Activated T-cell treated with anti-CD3 and anti-CD28 coated beads, Interleukin-2, amount 50 U/mL, for 72 hours (primary cell): Measurements from ENCODE around the gene UBE2J2. TPM values are rescaled to one million over a fixed set of nuclear protein-coding genes. Genes with fewer than 3 reads are reported as not detected.

ENCODE experiments used
- ATAC-seq, 2 donors: fragments of 150-1000 bp; cut with Tn5 transposase; replicated peaks in 1 of 2; 2 replicates each; pipeline ENCODE4 v1.10.0; 2021; ENCODE audit warnings: moderate library complexity in 2 of 2, mild to moderate bottlenecking in 1 of 2
- DNase-seq, 2 donors: peaks; one replicate each; pipeline ENCODE4 v3.0.0; 2021 to 2022; ENCODE audit warnings: mixed read lengths in 1 of 2
- H3K27ac Mint-ChIP-seq: one replicate; pipeline ENCODE4 v1.8.0; 2022; ENCODE audit warnings: mild to moderate bottlenecking, moderate library complexity, mixed read lengths
- H3K27me3 Mint-ChIP-seq: one replicate; pipeline ENCODE4 v1.8.0; 2022; ENCODE audit warnings: low read depth, mixed read lengths
- H3K36me3 Mint-ChIP-seq, 2 donors: one replicate each; pipeline ENCODE4 v1.8.0; 2022; ENCODE audit warnings: mixed read lengths in 2 of 2, mild to moderate bottlenecking in 1 of 2; ENCODE audit not compliant: insufficient read depth in 2 of 2
- H3K4me1 Mint-ChIP-seq: one replicate; pipeline ENCODE4 v1.8.0; 2022; ENCODE audit warnings: low read depth, mixed read lengths
- H3K4me3 Mint-ChIP-seq, 2 donors: one replicate each; pipeline ENCODE4 v1.8.0; 2022; ENCODE audit warnings: mild to moderate bottlenecking in 2 of 2, mixed read lengths in 2 of 2, moderate library complexity in 2 of 2
- H3K9me3 Mint-ChIP-seq, 2 donors: one replicate each; pipeline ENCODE4 v1.8.0; 2022; ENCODE audit warnings: mixed read lengths in 2 of 2
- total RNA-seq, 2 donors: library from RNA; stranded (reverse); gene quantifications; one replicate each; pipeline ENCODE4 v1.2.3, GENCODE V29; 2022

The UBE2J2 gene
- total RNA-seq, 2 donors from 2014 or later: 63.5 to 77.8 TPM

DNA sequence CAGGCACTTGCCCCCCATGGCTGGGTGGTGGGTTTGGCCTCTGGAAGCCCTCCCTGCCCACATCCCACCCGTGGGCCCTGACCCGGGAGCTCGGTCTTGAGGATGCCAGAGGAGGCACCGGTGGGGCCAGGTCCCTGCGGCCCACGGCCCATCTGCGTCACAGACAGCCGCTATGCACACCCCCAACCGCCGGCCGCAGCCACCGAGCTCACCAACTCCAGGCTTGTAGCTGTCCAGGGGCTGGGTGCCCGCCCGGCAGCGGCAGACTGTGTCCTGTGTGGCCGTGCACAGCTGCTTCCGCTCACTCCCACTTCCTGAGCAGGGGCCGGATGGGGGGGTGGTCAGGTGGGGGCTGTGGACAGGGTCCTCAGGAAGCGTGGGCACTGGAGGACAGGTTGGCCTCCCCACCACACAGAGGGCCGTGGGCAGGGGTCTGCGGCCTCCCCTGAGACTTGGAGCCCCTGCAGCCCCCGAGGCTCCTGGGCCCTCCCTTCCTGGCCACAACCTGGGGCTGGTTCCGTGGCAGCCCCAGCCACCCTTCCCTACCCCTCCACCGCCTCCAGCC lies 60.8 kb downstream of the UBE2J2 start:
- H3K4me1 Mint-ChIP-seq: peaks cover 65% of the 10 kb centered on the region
- H3K36me3 Mint-ChIP-seq: peaks cover 8 to 12% of the 10 kb centered on the region in 2 donors
- H3K27ac Mint-ChIP-seq: no peak overlapping the region
- ATAC-seq: peak; percentile 18
- H3K4me3 Mint-ChIP-seq: peak overlapping the region; percentile 79 to 82
- no peaks in the 10 kb centered on the region for H3K9me3 Mint-ChIP-seq
- no peaks in the 10 kb centered on the region for H3K27me3 Mint-ChIP-seq
- DNase-seq: peak; percentile 74 to 80

- ATAC-seq: no peak
- DNase-seq: no peak
- no peaks in the 10 kb centered on the region for H3K27me3 Mint-ChIP-seq
- no peaks in the 10 kb centered on the region for H3K9me3 Mint-ChIP-seq
- peak overlapping the region; percentile 80 for H3K27ac Mint-ChIP-seq
- peaks cover 7 to 8% of the 10 kb centered on the region in 2 donors for H3K36me3 Mint-ChIP-seq
- peaks cover 61% of the 10 kb centered on the region for H3K4me1 Mint-ChIP-seq
- H3K4me3 Mint-ChIP-seq: peak overlapping the region; percentile 79 to 85
Measured at GRCh38 chr1:1211541-1212441, 61.9 kb downstream of the UBE2J2 start.

DNA sequence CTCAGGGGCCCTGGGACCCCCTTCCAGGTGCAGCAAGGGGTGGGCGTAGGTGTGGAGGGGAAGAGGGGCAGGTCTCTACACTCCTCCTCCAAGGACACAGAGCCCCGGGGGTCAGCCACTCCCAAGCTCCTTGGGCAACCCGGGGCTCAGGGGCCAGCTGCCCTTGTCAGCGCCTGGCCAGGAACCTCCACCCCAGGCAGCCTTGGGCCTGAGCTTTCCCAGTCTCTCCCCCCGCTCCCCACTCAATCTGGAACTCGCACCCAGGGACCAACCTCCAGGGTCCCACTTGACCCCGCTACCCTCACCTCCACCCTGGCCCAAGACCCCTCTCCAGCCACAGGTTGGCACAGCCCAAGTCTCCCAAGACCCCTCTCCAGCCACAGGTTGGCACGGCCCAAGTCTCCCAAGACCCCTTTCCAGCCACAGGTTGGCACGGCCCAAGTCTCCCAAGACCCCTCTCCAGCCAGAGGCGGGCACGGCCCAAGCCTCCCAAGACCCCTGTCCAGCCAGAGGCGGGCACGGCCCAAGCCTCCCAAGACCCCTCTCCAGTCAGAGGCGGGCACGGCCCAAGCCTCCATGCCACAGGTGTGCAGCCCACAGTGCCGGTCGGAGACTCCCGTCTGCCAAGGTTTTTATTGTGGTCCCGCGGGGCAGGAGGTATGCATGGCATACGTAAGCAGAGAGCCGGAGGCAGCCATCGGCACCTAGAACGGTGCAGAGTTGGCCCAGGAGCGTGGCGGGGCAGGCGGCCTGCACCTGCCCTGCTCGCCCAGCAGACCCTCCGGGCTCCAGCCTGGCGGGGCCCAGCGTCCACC lies 62.7 kb downstream of the UBE2J2 start:
- peaks cover 53% of the 10 kb centered on the region for H3K4me1 Mint-ChIP-seq
- no peaks in the 10 kb centered on the region for H3K27me3 Mint-ChIP-seq
- DNase-seq: no peak
- no peaks in the 10 kb centered on the region for H3K9me3 Mint-ChIP-seq
- H3K27ac Mint-ChIP-seq: peak overlapping the region; percentile 54
- peaks cover 2 to 6% of the 10 kb centered on the region in 2 donors for H3K36me3 Mint-ChIP-seq
- no peak for ATAC-seq
- H3K4me3 Mint-ChIP-seq: peak overlapping the region; percentile 75

GRCh38 chr1:1208713-1209433 lies 64.8 kb downstream of the UBE2J2 start:
- Mint-ChIP-seq H3K4me1 (peaks cover 37% of the 10 kb centered on the region), H3K36me3 (peaks cover 2 to 3% of the 10 kb centered on the region in 2 donors), H3K27me3 (no peaks in the 10 kb centered on the region), H3K27ac (peak overlapping the region; percentile 93), H3K9me3 (no peaks in the 10 kb centered on the region), H3K4me3 (peak overlapping the region; percentile 85 to 86)
- DNase-seq (peak; percentile 68 to 71), ATAC-seq (peak; percentile 10 to 22)

- peak overlapping the region; percentile 14 for H3K27ac Mint-ChIP-seq
- no peak for DNase-seq
- H3K9me3 Mint-ChIP-seq: no peaks in the 10 kb centered on the region
- peaks cover 2 to 3% of the 10 kb centered on the region in 2 donors for H3K36me3 Mint-ChIP-seq
- no peaks in the 10 kb centered on the region for H3K27me3 Mint-ChIP-seq
- peaks cover 37% of the 10 kb centered on the region for H3K4me1 Mint-ChIP-seq
- ATAC-seq: no peak
- peak overlapping the region; percentile 85 to 86 for H3K4me3 Mint-ChIP-seq
Measured at GRCh38 chr1:1207571-1207892, 66.1 kb downstream of the UBE2J2 start.

GRCh38 chr1:1206966-1207531 lies 66.6 kb downstream of the UBE2J2 start:
- H3K4me1 Mint-ChIP-seq: peaks cover 37% of the 10 kb centered on the region
- no peaks in the 10 kb centered on the region for H3K27me3 Mint-ChIP-seq
- peak in 1 of 2 donors; percentile 33 for DNase-seq
- H3K36me3 Mint-ChIP-seq: peaks cover 2 to 3% of the 10 kb centered on the region in 2 donors
- H3K27ac Mint-ChIP-seq: peak overlapping the region; percentile 60
- peak overlapping the region; percentile 86 to 87 for H3K4me3 Mint-ChIP-seq
- no peaks in the 10 kb centered on the region for H3K9me3 Mint-ChIP-seq
- no peak for ATAC-seq

GRCh38 chr1:1206376-1206965 lies 67.2 kb downstream of the UBE2J2 start, which contains the start of gene TNFRSF18:
Gene TNFRSF18, minus strand, starts transcription at chr1:1206592. Its CDS starts 21 bp downstream, at chr1:1206571.
- DNase-seq: peak; percentile 73 to 77
- Mint-ChIP-seq H3K9me3 (no peaks in the 10 kb centered on the region), H3K27ac (peak within 1 kb of the TSS; percentile 70), H3K27me3 (no peaks in the 10 kb centered on the region), H3K4me1 (peaks cover 37% of the 10 kb centered on the region), H3K4me3 (peak within 1 kb of the TSS; percentile 86 to 87), H3K36me3 (peaks cover 2 to 3% of the 10 kb centered on the region in 2 donors)
- peak; percentile 20 to 22 for ATAC-seq

- peaks cover 32% of the 10 kb centered on the region for H3K4me1 Mint-ChIP-seq
- ATAC-seq (no peak), DNase-seq (peak in 1 of 2 donors; percentile 14)
- peak overlapping the region; percentile 70 for H3K27ac Mint-ChIP-seq
- no peaks in the 10 kb centered on the region for H3K9me3 Mint-ChIP-seq
- peak overlapping the region; percentile 86 to 87 for H3K4me3 Mint-ChIP-seq
- H3K36me3 Mint-ChIP-seq: peaks cover 2 to 3% of the 10 kb centered on the region in 2 donors
- H3K27me3 Mint-ChIP-seq: no peaks in the 10 kb centered on the region
Measured at GRCh38 chr1:1205769-1206375, 67.8 kb downstream of the UBE2J2 start.

DNA sequence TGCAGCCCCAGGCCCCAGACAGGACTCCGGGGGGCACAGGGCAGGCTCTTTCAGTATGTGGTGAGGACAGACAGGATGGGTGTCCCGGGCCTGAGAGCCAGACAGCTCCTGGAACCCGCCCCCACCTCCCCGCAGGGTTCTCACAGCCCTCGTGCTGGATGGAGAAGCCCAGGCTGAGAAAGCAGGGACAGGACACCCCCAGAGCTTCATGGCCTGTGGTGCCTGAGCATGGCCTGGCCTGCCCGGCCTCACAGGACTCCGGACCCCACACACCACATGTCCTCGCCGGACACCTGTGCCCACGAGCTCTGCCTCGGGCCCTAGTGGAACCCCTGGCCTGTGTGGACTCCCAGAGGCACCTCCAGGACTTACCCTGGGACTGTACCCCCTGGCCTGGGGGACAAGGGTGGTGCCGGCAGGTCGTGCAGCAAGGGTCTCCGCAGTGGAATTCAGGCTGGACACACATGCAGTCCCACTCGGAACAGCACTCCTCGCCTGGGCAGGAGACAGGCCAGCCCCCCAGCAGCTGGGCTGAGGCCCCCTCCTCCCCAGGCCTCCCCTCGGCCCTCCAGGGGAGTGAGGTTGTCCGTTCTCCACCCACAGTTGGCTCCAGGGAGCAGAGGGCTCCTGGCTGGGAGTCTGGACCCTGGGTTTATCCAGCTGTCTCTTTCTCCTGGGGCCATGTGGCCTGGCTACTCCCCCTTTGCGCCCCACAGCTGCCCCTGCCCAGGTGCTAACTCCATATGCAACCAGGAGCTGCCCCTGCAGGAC lies 68.5 kb downstream of the UBE2J2 start:
- DNase-seq: no peak
- no peak for ATAC-seq
- Mint-ChIP-seq H3K4me3 (peak overlapping the region; percentile 86 to 87), H3K4me1 (peaks cover 31% of the 10 kb centered on the region), H3K36me3 (peaks cover 2 to 3% of the 10 kb centered on the region in 2 donors), H3K27ac (peak overlapping the region; percentile 70), H3K27me3 (no peaks in the 10 kb centered on the region), H3K9me3 (no peaks in the 10 kb centered on the region)

DNA sequence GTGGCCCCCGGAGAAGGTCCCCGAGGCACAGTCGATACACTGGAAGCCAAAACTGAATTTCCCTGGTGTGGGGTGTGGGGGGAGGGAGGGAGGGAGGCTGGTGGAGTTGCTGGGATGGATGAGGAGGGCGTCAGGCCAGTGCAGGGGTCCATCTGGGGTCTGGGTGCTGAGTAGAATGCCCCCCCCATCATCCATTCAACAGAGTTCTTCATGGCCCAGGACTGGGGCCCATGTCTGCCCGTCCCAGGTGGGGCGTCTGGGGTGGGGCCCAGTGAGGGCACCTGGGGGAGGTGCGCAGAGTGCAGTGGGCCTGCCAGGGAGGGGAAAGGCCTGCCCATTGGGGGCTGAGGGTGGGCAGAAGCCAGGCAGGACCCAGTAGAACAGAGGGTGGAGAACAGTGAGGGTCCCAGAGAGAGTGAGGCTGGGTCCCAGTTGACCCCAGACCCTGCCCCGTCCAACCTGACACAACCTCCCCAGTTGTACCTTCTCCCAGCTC lies 69.2 kb downstream of the UBE2J2 start:
- Mint-ChIP-seq H3K36me3 (peaks cover 2% of the 10 kb centered on the region in 2 donors), H3K4me3 (peak overlapping the region; percentile 86 to 87), H3K9me3 (no peaks in the 10 kb centered on the region), H3K4me1 (peaks cover 29% of the 10 kb centered on the region), H3K27me3 (no peaks in the 10 kb centered on the region), H3K27ac (no peak overlapping the region)
- ATAC-seq (no peak), DNase-seq (no peak)
